ENCODE measurements around the gene ZNF445.

GRCh38 chr3:44511238-44511566 lies 33.7 kb upstream of the ZNF445 start:
- peak; percentile 58 to 59 for TF ChIP-seq HNF4A (conservative IDR thresholded peaks at IDR 0.05)
- TF ChIP-seq TAF1 (conservative IDR thresholded peaks at IDR 0.05), result peak; percentile 28
- TF ChIP-seq CTCF (IDR thresholded peaks at IDR 0.05; ENCODE audit: low read depth, low read length, missing input control), result no peak
- TF ChIP-seq RAD21 (IDR thresholded peaks at IDR 0.05), result no peak
- no peak for TF ChIP-seq YY1 (IDR thresholded peaks at IDR 0.05)
- TF ChIP-seq SP1 (IDR thresholded peaks at IDR 0.05), result peak; percentile 43
- TF ChIP-seq REST (IDR thresholded peaks at IDR 0.05), result no peak
- TF ChIP-seq, protein P1, sequence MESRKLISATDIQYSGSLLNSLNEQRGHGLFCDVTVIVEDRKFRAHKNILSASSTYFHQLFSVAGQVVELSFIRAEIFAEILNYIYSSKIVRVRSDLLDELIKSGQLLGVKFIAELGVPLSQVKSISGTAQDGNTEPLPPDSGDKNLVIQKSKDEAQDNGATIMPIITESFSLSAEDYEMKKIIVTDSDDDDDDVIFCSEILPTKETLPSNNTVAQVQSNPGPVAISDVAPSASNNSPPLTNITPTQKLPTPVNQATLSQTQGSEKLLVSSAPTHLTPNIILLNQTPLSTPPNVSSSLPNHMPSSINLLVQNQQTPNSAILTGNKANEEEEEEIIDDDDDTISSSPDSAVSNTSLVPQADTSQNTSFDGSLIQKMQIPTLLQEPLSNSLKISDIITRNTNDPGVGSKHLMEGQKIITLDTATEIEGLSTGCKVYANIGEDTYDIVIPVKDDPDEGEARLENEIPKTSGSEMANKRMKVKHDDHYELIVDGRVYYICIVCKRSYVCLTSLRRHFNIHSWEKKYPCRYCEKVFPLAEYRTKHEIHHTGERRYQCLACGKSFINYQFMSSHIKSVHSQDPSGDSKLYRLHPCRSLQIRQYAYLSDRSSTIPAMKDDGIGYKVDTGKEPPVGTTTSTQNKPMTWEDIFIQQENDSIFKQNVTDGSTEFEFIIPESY (IDR thresholded peaks at IDR 0.05), result no peak
- TF ChIP-seq RXRA (IDR thresholded peaks at IDR 0.05), result peak in 1 of 2 donors; percentile 25
